ENCODE data around the gene PRICKLE2. TPM values are rescaled to one million over a fixed set of nuclear protein-coding genes. Genes with fewer than 3 reads are reported as not detected.

The PRICKLE2 gene
- total RNA-seq, 2 experiments from 2014 or later: 0.05 TPM; not detected in 1

DNA sequence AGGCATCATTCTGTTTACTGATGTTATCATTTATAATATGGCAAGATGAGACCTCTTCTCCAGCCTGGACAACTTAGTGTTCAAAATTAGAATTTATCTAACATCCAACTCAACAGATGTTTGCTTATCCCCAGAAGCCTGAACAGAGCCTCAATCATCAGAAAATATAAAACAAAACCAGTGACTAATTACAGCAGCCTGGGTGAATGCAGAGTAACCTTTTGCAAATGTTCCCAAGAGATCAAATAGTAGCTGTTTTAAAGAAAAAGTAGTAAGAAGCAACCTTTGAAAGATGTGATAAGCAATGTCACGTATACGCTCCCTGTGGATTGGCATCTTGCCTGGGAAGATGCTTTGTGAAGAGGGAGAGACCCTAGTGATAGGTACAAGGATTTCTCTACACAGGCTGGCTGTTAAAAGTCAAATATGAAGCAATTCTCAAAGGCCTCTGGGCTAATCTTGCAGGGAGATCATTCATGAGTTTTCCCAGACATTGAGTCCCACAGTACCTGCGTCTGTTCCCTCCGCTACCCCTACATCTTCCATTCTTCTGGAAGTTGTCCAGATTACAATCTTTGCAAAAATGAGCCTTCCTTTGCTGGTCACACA lies 39.3 kb upstream of the PRICKLE2 start:
- Mint-ChIP-seq H3K9me3 (no peaks in the 10 kb centered on the region), H3K4me1 (ENCODE audit: low read depth) (no peaks in the 10 kb centered on the region), H3K36me3 (ENCODE audit: low read depth) (no peaks in the 10 kb centered on the region), H3K27me3 (ENCODE audit: low read depth) (peaks cover 43% of the 10 kb centered on the region), H3K4me3 (no peak overlapping the region), H3K27ac (no peak overlapping the region)
- CTCF ChIA-PET: no interaction called here
- DNase-seq: no peak
- intact Hi-C loops (cut with micrococcal nuclease): no loop called here

DNA sequence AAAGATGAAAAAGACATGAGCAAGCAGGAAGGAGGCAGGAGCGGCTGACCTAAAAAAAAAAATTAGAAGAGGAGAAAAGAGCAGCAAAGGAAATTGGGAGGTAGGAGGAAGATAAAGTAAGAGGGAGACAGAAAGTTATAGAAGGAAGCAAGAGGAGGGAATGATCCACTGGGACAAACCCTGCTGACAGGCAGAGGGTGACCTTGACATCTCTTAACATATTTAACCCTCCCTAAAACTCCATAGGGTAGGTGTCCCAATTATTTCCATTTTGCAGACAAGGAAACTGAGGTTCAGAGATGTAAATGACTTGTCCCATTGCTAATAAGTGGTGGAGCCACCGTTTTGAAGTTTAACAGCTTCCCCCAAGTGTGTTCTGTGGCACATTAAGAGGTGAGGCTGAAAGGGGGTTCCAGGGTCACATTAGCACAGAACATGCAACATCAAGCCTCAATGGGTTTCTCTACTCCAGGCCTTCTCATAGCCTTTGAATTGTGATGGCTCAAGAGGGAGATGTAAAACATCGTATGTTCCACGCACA lies 37.4 kb upstream of the PRICKLE2 start:
- intact Hi-C loops (cut with micrococcal nuclease): loop anchor here (1.0 kb wide), 1 partner anchor 137 kb away; no protein-coding TSS in a partner anchor
- H3K27me3 Mint-ChIP-seq (ENCODE audit: low read depth): peaks cover 39% of the 10 kb centered on the region
- H3K27ac Mint-ChIP-seq: no peak overlapping the region
- no peaks in the 10 kb centered on the region for H3K9me3 Mint-ChIP-seq
- DNase-seq: no peak
- H3K4me3 Mint-ChIP-seq: no peak overlapping the region
- H3K4me1 Mint-ChIP-seq (ENCODE audit: low read depth): no peaks in the 10 kb centered on the region
- CTCF ChIA-PET: no interaction called here
- no peaks in the 10 kb centered on the region for H3K36me3 Mint-ChIP-seq (ENCODE audit: low read depth)

DNA sequence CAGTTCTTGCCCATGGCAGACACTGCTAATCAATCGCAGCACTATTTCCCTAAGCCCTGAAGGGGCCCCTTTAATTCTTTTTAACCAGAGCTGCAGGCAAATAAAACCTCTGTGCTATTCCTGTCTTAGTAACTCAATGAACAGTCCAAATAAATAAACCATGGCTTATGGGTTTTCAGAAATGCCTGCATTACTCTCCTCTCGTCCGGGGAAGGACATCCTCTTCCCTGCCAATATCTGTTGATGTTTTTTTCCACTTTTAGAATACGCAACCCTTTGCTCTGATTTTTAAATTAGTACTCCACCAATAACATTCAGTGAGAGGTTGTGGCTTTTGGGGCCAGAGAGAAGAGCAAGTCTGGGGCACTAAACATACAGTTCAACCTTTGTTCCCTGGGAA lies 35.2 kb upstream of the PRICKLE2 start:
- Mint-ChIP-seq H3K9me3 (no peaks in the 10 kb centered on the region), H3K4me3 (no peak overlapping the region), H3K36me3 (ENCODE audit: low read depth) (no peaks in the 10 kb centered on the region), H3K27ac (no peak overlapping the region), H3K4me1 (ENCODE audit: low read depth) (no peaks in the 10 kb centered on the region), H3K27me3 (ENCODE audit: low read depth) (peaks cover 32% of the 10 kb centered on the region)
- DNase-seq: no peak
- intact Hi-C loops (cut with micrococcal nuclease): no loop called here
- CTCF ChIA-PET: no interaction called here

DNA sequence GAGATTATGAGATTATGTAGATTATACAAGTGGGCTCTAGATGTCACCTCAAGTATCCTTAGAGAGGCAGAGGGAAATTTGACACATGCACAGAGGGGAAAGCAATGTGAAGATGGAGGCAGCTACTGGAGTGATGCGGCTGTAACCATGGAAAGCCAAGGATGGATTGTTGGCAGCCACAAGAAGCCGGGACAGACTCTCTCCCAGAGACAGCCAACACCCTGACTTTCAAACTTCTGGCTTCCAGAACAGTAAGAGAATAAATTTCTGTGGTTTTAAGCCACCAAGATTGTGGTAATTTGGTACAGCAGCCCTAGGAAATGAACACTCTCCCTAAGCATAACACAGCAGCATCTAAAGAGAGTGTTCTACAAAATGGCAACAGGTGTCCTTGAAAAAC lies 34.4 kb upstream of the PRICKLE2 start:
- CTCF ChIA-PET: no interaction called here
- no peaks in the 10 kb centered on the region for H3K4me1 Mint-ChIP-seq (ENCODE audit: low read depth)
- H3K27ac Mint-ChIP-seq: no peak overlapping the region
- H3K4me3 Mint-ChIP-seq: no peak overlapping the region
- intact Hi-C loops (cut with micrococcal nuclease): no loop called here
- DNase-seq: no peak
- H3K9me3 Mint-ChIP-seq: no peaks in the 10 kb centered on the region
- H3K27me3 Mint-ChIP-seq (ENCODE audit: low read depth): peaks cover 25% of the 10 kb centered on the region
- no peaks in the 10 kb centered on the region for H3K36me3 Mint-ChIP-seq (ENCODE audit: low read depth)

DNA sequence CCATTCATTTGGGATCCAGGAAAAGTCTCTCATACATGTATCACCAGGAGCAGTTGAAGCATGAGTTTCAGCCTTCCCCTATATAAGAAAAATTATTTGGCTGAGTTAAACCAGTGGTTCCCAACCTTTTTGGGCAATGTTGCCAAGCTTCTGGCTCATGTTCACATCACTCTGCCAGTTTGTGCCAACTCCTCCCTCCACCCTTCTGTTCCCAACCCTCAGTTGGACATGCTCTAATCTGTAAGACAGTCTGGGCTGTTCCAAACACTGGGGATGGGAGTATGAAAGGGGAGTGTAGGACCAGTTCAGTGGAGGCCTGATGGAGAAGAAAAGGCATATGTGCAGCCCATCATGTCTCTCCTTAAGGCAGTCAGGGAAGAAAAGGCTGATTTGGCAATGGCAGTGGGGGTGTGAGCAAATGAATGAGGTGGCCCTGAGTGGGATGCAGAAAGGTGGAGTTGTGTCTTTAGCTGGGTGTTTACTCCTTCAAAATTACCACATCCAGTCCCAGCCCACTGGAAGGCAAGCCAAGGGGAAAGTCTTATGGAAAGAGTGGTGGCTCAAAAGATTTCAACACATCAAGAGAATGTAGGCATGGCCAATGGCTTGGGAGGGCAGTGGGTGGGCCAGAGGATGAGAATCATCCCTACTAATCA lies 32.0 kb upstream of the PRICKLE2 start:
- CTCF ChIA-PET: no interaction called here
- Mint-ChIP-seq H3K36me3 (ENCODE audit: low read depth) (no peaks in the 10 kb centered on the region), H3K27ac (no peak overlapping the region), H3K9me3 (no peaks in the 10 kb centered on the region), H3K4me1 (ENCODE audit: low read depth) (no peaks in the 10 kb centered on the region), H3K4me3 (no peak overlapping the region), H3K27me3 (ENCODE audit: low read depth) (peaks cover 16% of the 10 kb centered on the region)
- intact Hi-C loops (cut with micrococcal nuclease): no loop called here
- no peak for DNase-seq

DNA sequence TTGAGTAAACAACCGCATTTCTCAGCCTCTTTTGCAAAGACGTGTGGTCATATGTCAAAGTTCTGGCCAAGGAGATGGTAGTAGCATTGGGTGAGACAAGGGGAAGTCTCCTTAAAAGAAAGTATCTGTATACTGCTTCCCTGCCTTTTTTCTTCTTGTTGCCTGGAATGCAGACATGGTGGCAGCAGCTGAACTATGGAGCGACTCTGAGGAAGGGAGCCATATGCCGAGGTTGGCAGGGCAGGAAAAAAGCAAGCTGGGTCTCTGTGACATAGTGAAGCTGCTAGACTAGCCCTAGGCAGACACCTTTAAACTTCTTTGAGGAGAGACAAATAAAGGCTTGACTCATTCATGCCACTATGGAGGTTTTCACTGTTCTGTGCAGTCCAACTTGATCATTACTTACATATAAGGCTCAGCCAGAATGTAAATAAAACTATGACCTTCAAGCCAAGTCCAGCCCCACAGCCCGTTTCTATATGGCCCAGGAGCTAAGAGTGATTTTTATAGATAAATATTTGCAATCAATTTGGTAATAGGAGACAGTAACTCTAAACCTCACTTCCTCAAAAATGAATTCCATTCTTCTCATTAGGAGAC lies 30.6 kb upstream of the PRICKLE2 start:
- Mint-ChIP-seq H3K4me3 (no peak overlapping the region), H3K36me3 (ENCODE audit: low read depth) (no peaks in the 10 kb centered on the region), H3K9me3 (no peaks in the 10 kb centered on the region), H3K27me3 (ENCODE audit: low read depth) (peaks cover 14% of the 10 kb centered on the region), H3K27ac (no peak overlapping the region), H3K4me1 (ENCODE audit: low read depth) (no peaks in the 10 kb centered on the region)
- no peak for DNase-seq
- CTCF ChIA-PET: no interaction called here
- intact Hi-C loops (cut with micrococcal nuclease): no loop called here

DNA sequence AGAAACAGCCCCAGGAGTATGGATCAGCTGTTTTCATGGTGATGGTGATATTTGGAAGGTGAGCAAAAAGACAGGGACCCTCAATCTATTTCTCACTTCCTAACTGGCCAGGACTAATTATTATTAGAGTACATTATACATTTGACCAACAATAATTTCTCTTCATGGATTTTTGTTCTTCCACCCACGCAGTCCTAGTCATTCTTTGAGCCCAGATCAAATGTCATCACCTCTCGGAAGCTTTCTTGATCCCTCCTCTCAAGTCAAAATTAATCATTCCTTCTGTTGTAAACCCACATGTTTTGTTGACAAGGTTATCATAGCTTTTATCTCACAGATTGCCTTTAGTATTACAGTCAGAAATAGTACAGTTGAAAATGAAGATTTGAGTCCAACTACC lies 29.2 kb upstream of the PRICKLE2 start:
- H3K27ac Mint-ChIP-seq: no peak overlapping the region
- H3K27me3 Mint-ChIP-seq (ENCODE audit: low read depth): peaks cover 12% of the 10 kb centered on the region
- H3K9me3 Mint-ChIP-seq: no peaks in the 10 kb centered on the region
- DNase-seq: no peak
- CTCF ChIA-PET: no interaction called here
- H3K36me3 Mint-ChIP-seq (ENCODE audit: low read depth): no peaks in the 10 kb centered on the region
- intact Hi-C loops (cut with micrococcal nuclease): no loop called here
- H3K4me3 Mint-ChIP-seq: no peak overlapping the region
- H3K4me1 Mint-ChIP-seq (ENCODE audit: low read depth): no peaks in the 10 kb centered on the region

DNA sequence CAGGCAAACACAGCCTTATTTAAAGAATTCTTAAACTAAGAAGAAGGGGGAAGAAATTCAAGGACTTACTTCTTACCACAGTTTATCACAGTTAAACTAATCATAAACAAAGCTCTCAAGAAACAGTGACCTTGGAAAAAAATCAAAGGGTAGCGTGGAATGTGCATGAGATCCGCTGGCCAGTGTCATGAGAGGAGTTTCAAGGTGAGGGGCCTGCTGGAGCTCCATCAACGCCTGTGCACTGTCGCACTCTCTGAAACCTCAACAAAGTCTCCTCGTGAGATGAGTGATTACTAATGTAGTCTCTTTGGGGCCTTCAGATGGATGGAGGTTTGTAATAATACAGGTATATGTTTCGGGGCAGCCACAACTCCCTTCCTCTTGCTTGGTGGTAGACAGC lies 28.4 kb upstream of the PRICKLE2 start:
- Mint-ChIP-seq H3K4me1 (ENCODE audit: low read depth) (no peaks in the 10 kb centered on the region), H3K27me3 (ENCODE audit: low read depth) (peaks cover 12% of the 10 kb centered on the region), H3K27ac (no peak overlapping the region), H3K9me3 (no peaks in the 10 kb centered on the region), H3K4me3 (no peak overlapping the region), H3K36me3 (ENCODE audit: low read depth) (no peaks in the 10 kb centered on the region)
- CTCF ChIA-PET: no interaction called here
- intact Hi-C loops (cut with micrococcal nuclease): no loop called here
- DNase-seq: no peak

DNA sequence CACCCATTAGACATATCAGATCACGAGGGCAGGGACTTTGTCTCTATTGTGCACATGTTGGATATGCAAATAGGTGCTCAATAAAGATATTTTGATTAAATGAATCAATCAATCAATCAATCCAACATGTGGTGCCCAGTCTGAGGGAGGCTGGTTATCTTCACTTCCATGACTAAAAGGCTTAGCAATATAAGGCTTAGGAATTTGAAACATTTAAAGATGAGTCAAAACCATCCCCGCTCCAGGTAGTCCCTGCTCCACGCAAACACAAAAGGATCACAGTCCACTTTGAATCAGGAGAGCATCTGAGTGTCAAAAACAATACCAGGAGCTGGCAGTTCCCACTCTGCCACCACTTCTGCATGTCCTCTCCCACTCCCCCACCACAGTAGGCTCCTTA lies 25.8 kb upstream of the PRICKLE2 start:
- no peak overlapping the region for H3K27ac Mint-ChIP-seq
- no peaks in the 10 kb centered on the region for H3K36me3 Mint-ChIP-seq (ENCODE audit: low read depth)
- CTCF ChIA-PET: no interaction called here

DNA sequence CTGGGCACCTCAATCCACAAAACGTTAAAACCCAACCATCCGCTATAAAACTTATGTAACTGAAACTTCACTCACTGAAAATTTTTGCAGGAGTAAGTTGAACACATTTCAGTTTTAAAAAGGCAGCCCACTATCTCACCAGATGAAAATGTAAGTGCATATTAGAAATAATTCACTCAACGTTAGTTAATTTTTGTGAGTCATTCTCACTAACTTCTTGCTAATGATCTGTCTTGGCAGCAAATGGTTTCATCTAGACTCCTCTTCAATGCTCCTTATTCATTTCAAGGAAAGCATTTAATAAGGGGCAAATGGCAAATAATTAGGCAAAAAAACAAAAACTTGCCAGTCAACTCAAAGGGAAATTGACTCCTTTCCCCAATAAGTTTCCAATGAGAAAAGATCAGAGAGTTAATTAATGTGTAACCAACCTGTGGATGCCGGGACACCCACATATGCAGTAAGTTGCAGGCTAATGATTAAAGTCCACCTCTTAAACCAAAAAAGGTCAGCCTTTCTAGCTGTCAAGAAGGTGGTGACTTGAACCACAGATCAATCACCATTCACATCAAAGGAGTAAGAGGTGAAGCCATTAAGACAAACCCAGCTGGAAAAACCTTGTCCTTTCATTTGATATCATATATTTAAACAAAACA lies 22.9 kb upstream of the PRICKLE2 start:
- intact Hi-C loops (cut with micrococcal nuclease): no loop called here
- Mint-ChIP-seq H3K4me3 (no peak overlapping the region), H3K27me3 (ENCODE audit: low read depth) (peaks cover 5% of the 10 kb centered on the region), H3K27ac (no peak overlapping the region), H3K36me3 (ENCODE audit: low read depth) (no peaks in the 10 kb centered on the region), H3K4me1 (ENCODE audit: low read depth) (no peaks in the 10 kb centered on the region), H3K9me3 (no peaks in the 10 kb centered on the region)
- CTCF ChIA-PET: no interaction called here
- no peak for DNase-seq

More for the DNA sequence above, 25.8 kb upstream of the PRICKLE2 start:
- intact Hi-C loops (cut with micrococcal nuclease): no loop called here
- Mint-ChIP-seq H3K4me1 (ENCODE audit: low read depth) (no peaks in the 10 kb centered on the region), H3K4me3 (no peak overlapping the region), H3K9me3 (no peaks in the 10 kb centered on the region), H3K27me3 (ENCODE audit: low read depth) (no peaks in the 10 kb centered on the region)
- no peak for DNase-seq

DNA sequence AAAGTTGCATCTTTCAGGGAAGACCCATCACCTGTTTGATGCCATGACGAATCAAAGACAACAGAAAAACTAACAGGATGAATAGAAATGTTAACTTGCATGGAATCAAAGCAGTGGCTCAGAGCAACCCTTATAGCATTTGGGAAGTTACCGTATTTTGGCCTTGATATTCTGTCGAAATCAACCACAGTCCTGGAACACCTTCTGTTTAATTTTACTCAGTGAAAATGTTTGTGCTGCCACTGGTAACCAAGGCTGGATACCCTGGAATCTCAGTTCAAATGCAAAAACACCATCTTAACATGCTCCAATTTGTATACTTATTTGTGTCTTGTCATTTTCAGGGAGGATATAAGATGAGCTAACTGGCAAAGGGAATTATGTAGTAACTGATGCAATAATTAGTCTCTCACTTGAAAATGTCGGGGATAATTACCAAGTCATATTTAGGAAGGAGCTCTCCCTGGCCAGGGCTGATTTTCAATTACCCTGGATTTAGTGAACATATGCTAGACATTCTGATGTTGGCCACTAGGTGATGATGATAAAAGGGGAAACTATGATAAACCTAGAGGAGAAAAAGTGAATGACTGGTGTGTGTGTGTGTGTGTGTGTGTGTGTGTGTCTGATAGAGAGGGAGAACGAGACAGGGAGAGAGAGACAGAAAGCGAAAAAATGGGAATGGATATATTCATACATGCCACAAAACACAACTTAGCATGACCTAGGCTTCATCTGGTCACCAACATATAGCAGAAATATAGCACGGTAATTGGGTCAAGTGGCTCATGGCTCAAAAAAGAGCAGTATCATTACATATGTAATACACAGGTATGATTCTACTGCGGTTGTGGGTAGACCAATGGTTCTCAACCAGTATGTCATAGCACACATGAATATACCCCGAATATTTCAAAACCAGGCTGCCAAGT lies 19.0 kb upstream of the PRICKLE2 start:
- Mint-ChIP-seq H3K9me3 (no peaks in the 10 kb centered on the region), H3K4me3 (no peak overlapping the region), H3K4me1 (ENCODE audit: low read depth) (no peaks in the 10 kb centered on the region), H3K36me3 (ENCODE audit: low read depth) (no peaks in the 10 kb centered on the region), H3K27me3 (ENCODE audit: low read depth) (peaks cover 7% of the 10 kb centered on the region), H3K27ac (no peak overlapping the region)
- no peak for DNase-seq
- CTCF ChIA-PET: no interaction called here
- intact Hi-C loops (cut with micrococcal nuclease): no loop called here

DNA sequence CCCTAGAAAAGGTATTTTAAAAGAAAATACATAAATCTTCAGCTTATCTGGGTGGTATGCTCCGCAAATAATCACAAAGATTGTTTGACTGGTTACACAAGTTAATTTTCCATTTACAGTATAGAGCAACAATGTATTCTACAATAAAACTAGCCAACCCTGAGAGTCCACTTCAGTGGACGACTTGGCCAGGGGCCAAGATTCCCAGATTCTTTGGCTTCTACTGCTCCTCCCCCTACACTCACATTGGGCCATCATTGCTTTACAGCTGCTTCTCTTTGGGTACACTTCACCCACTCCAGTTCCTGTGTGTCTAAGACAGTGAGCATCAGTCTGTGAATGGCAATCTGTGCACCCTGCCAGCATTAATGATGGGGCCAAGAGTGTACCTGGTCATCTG lies 17.2 kb upstream of the PRICKLE2 start:
- Mint-ChIP-seq H3K36me3 (ENCODE audit: low read depth) (no peaks in the 10 kb centered on the region), H3K9me3 (peaks cover 2% of the 10 kb centered on the region), H3K27ac (no peak overlapping the region), H3K4me1 (ENCODE audit: low read depth) (no peaks in the 10 kb centered on the region), H3K4me3 (no peak overlapping the region), H3K27me3 (ENCODE audit: low read depth) (peaks cover 10% of the 10 kb centered on the region)
- CTCF ChIA-PET: no interaction called here
- intact Hi-C loops (cut with micrococcal nuclease): no loop called here
- DNase-seq: no peak
